Osteocyte (in vitro differentiated cells): ENCODE results near the gene CUTA. TPM values are rescaled to one million over a fixed set of nuclear protein-coding genes. Genes with fewer than 3 reads are reported as not detected.

Experiments
- DNase-seq: peaks from one replicate; pipeline ENCODE4 v3.0.0; 2021; ENCODE audit warnings: mixed read lengths; ENCODE audit not compliant: unreplicated experiment; ENCODE audit errors: extremely low spot score
- H3K27ac Mint-ChIP-seq: one replicate; pipeline ENCODE4 v1.8.0; 2021; ENCODE audit warnings: mild to moderate bottlenecking, mixed read lengths; ENCODE audit not compliant: unreplicated experiment
- H3K27me3 Mint-ChIP-seq: one replicate; pipeline ENCODE4 v1.8.0; 2021; ENCODE audit warnings: mixed read lengths; ENCODE audit not compliant: unreplicated experiment
- H3K36me3 Mint-ChIP-seq: one replicate; pipeline ENCODE4 v1.8.0; 2021; ENCODE audit warnings: mixed read lengths; ENCODE audit not compliant: unreplicated experiment
- H3K4me1 Mint-ChIP-seq: one replicate; pipeline ENCODE4 v1.8.0; 2021; ENCODE audit warnings: mixed read lengths; ENCODE audit not compliant: unreplicated experiment
- H3K4me3 Mint-ChIP-seq: one replicate; pipeline ENCODE4 v1.8.0; 2021; ENCODE audit warnings: mild to moderate bottlenecking, moderate library complexity, mixed read lengths; ENCODE audit not compliant: unreplicated experiment
- H3K9me3 Mint-ChIP-seq: one replicate; pipeline ENCODE4 v1.8.0; 2021; ENCODE audit warnings: mixed read lengths; ENCODE audit not compliant: unreplicated experiment
- CTCF ChIP-seq: fragments of 200-600 bp; sonication (generic); IDR thresholded peaks from 2 replicates; pipeline ENCODE4 v1.5.0; 2021; ENCODE audit warnings: antibody characterized with exemption, mild to moderate bottlenecking, moderate library complexity
- total RNA-seq: library from RNA; stranded (reverse); gene quantifications from 2 replicates; pipeline ENCODE4 v1.2.1, GENCODE V29; 2021

CUTA gene
- total RNA-seq, 1 donor from 2014 or later, result 302 TPM

- peaks cover 61% of the 10 kb centered on the region for H3K4me1 Mint-ChIP-seq
- H3K36me3 Mint-ChIP-seq, result peaks cover 18% of the 10 kb centered on the region
- TF ChIP-seq CTCF, result no peak
- no peaks in the 10 kb centered on the region for H3K27me3 Mint-ChIP-seq
- no peak overlapping the region for H3K27ac Mint-ChIP-seq
- peak overlapping the region; percentile 40 for H3K4me3 Mint-ChIP-seq
- no peaks in the 10 kb centered on the region for H3K9me3 Mint-ChIP-seq
- no peak for DNase-seq
Observed at GRCh38 chr6:33430991-33431879, 13.3 kb upstream of the CUTA start.

- no peaks in the 10 kb centered on the region for H3K9me3 Mint-ChIP-seq
Observed at GRCh38 chr6:33430334-33430733, 12.4 kb upstream of the CUTA start.

GRCh38 chr6:33429750-33430052, 11.8 kb upstream of the CUTA start:
- peaks cover 8% of the 10 kb centered on the region for H3K36me3 Mint-ChIP-seq
- DNase-seq, result no peak
- no peak overlapping the region for H3K4me3 Mint-ChIP-seq
- TF ChIP-seq CTCF, result no peak
- H3K9me3 Mint-ChIP-seq, result no peaks in the 10 kb centered on the region
- H3K27ac Mint-ChIP-seq, result peak overlapping the region; percentile 9
- H3K4me1 Mint-ChIP-seq, result peaks cover 72% of the 10 kb centered on the region
- no peaks in the 10 kb centered on the region for H3K27me3 Mint-ChIP-seq

More at GRCh38 chr6:33430334-33430733, 12.4 kb upstream of the CUTA start:
- Mint-ChIP-seq H3K36me3 (peaks cover 11% of the 10 kb centered on the region), H3K27ac (no peak overlapping the region), H3K4me1 (peaks cover 66% of the 10 kb centered on the region), H3K27me3 (no peaks in the 10 kb centered on the region), H3K4me3 (no peak overlapping the region)
- TF ChIP-seq CTCF, result no peak
- DNase-seq, result no peak

GRCh38 chr6:33428966-33429749, 11.3 kb upstream of the CUTA start:
- Mint-ChIP-seq H3K9me3 (no peaks in the 10 kb centered on the region), H3K27me3 (no peaks in the 10 kb centered on the region), H3K27ac (peak overlapping the region; percentile 59), H3K4me3 (peak overlapping the region; percentile 82), H3K36me3 (peaks cover 8% of the 10 kb centered on the region), H3K4me1 (peaks cover 77% of the 10 kb centered on the region)
- no peak for DNase-seq
- no peak for TF ChIP-seq CTCF
